Psoas muscle (tissue), 8 donors: ENCODE results near the gene RPL27A. TPM values are rescaled to one million over a fixed set of nuclear protein-coding genes. Genes with fewer than 3 reads are reported as not detected.

Source experiments
- ATAC-seq, 4 donors: fragments of 200-7000 bp; cut with Tn5 transposase; one replicate each; pipeline ENCODE4 v1.9.1; 2020; ENCODE audit warnings: moderate library complexity in 3 of 4, mild to moderate bottlenecking in 2 of 4
- DNase-seq, 2 donors: peaks; one replicate each; pipeline ENCODE4 v3.0.0-alpha.2; 2020
- H3K27ac ChIP-seq: fragments of 200-600 bp; one replicate; pipeline ENCODE4 v1.8.0; 2022
- H3K27me3 ChIP-seq, 3 donors: fragments of 200-600 bp in 1 of 3; one replicate each; pipeline versions ENCODE4 v1.6.1 to v1.8.0; 2013 to 2022; ENCODE audit warnings: low read length in 2 of 3, mild to moderate bottlenecking in 2 of 3, moderate library complexity in 1 of 3; ENCODE audit not compliant: insufficient read depth in 3 of 3
- H3K36me3 ChIP-seq, 2 donors: fragments of 200-600 bp in 1 of 2; one replicate each; pipeline versions ENCODE4 v1.6.1 to v1.8.0; 2013 to 2022; ENCODE audit warnings: low read depth in 1 of 2, mild to moderate bottlenecking in 1 of 2, moderate library complexity in 1 of 2; ENCODE audit not compliant: insufficient read depth in 1 of 2
- H3K4me1 ChIP-seq: fragments of 200-600 bp; one replicate; pipeline ENCODE4 v1.8.0; 2022
- H3K4me3 ChIP-seq: fragments of 200-600 bp; one replicate; pipeline ENCODE4 v1.8.0; 2022; ENCODE audit warnings: mild to moderate bottlenecking
- H3K9me3 ChIP-seq: fragments of 200-600 bp; one replicate; pipeline ENCODE4 v1.8.0; 2022
- CTCF ChIP-seq: fragments of 200-600 bp; IDR thresholded peaks from one replicate; pipeline ENCODE4 v1.8.0; 2022; ENCODE audit warnings: antibody characterized with exemption
- WGBS, 3 donors: extraction: QIAGEN DNeasy Blood & Tissue Kit; methylation state at CpG; one replicate each; pipeline versions ENCODE4 v1.1.6 to v1.1.7; 2013; 5-methylcytosine and 5-hydroxymethylcytosine counted together
- intact Hi-C, 2 donors: fragments of 100-400 bp; cut with DNase I; formaldehyde crosslinking; loops; one replicate each; pipeline versions ENCODE4 v1.11.0 to v1.14.2; 2022
- polyA plus RNA-seq, 3 donors: library from polyadenylated mRNA; stranded (reverse); fragments of 200-250 nt; gene quantifications; one replicate each; pipeline ENCODE4 v1.2.3, GENCODE V29; 2013
- total RNA-seq, 4 donors: library from RNA; stranded (reverse); fragmentation: NEBNext Ultra II Directional in 2 of 4; extraction: Animal tissue kit (Norgen Biotek cat#: 25700) in 2 of 4; gene quantifications; one replicate each; pipeline versions ENCODE4 v1.2.1 to v1.2.4, GENCODE V29; 2021 to 2023
- donor health status: healthy with polysubstance abuse.
- donor health status: DM: no; HTN: no; CAD: no; lungs with moderate emphysema.
- donor health status: Bipolar disorder and iron deficiency.
- donor health status: healthy.
- donor health status: DM: yes; HTN: yes; CAD: no.
- donor health status: DM: no; HTN: no; CAD: no.
- donor health status: DM: no; HTN: no; CAD: no.
- donor health status: DM: yes; HTN: yes; CAD: no.

RPL27A gene
- total and polyA plus RNA-seq, 7 donors = 308 to 2,060 (median 673) TPM

GRCh38 chr11:8729837-8730696, 47.5 kb downstream of the RPL27A start:
- no peak overlapping the region for H3K27ac ChIP-seq
- ATAC-seq (no peak), DNase-seq (peak in 1 of 2 donors; percentile 57)
- H3K36me3 ChIP-seq = peaks cover 0 to 9% of the 10 kb centered on the region in 2 donors
- H3K4me1 ChIP-seq = peaks cover 25% of the 10 kb centered on the region
- no peak overlapping the region for H3K4me3 ChIP-seq
- no peaks in the 10 kb centered on the region for H3K27me3 ChIP-seq
- no peak for TF ChIP-seq CTCF
- 89 to 91% (median 91%) methylated on average over 33 to 38 of the region's 38 CpGs for WGBS, 3 donors
- no peaks in the 10 kb centered on the region for H3K9me3 ChIP-seq
- intact Hi-C loops = loop anchor here in 1 of 2 donors (5.0 kb wide), 1 partner anchor 37 kb away; no protein-coding TSS in a partner anchor

- no peak overlapping the region for H3K4me3 ChIP-seq
Measured at GRCh38 chr11:8730697-8731020, 48.1 kb downstream of the RPL27A start.

GRCh38 chr11:8731647-8732323, 49.2 kb downstream of the RPL27A start:
- Histone ChIP-seq H3K9me3 (no peaks in the 10 kb centered on the region), H3K36me3 (no peaks in the 10 kb centered on the region), H3K4me1 (peaks cover 25% of the 10 kb centered on the region), H3K27me3 (no peaks in the 10 kb centered on the region), H3K4me3 (no peak overlapping the region), H3K27ac (peak overlapping the region; percentile 77)
- intact Hi-C loops = loop anchor here (1.0 to 5.0 kb wide), 2 partner anchors 25 to 36 kb away; no protein-coding TSS in a partner anchor
- ATAC-seq = no peak
- TF ChIP-seq CTCF = no peak
- no peak for DNase-seq
- WGBS, 3 donors = 65 to 84% (median 66%) methylated on average over 3 of the region's 3 CpGs

More at GRCh38 chr11:8730697-8731020, 48.1 kb downstream of the RPL27A start:
- TF ChIP-seq CTCF = no peak
- WGBS, 3 donors = 94 to 96% (median 95%) methylated on average over 23 of the region's 23 CpGs
- intact Hi-C loops = loop anchor here in 1 of 2 donors (5.0 kb wide), 1 partner anchor 37 kb away; no protein-coding TSS in a partner anchor
- H3K27me3 ChIP-seq = no peaks in the 10 kb centered on the region
- no peak for ATAC-seq
- no peak overlapping the region for H3K27ac ChIP-seq
- H3K4me1 ChIP-seq = peaks cover 25% of the 10 kb centered on the region
- no peaks in the 10 kb centered on the region for H3K9me3 ChIP-seq
- DNase-seq = no peak
- peaks cover 0 to 4% of the 10 kb centered on the region in 2 donors for H3K36me3 ChIP-seq

GRCh38 chr11:8732324-8732670, 49.7 kb downstream of the RPL27A start:
- H3K4me3 ChIP-seq = no peak overlapping the region
- H3K36me3 ChIP-seq = no peaks in the 10 kb centered on the region
- DNase-seq (no peak), ATAC-seq (peak in 2 of 4 donors; percentile 11 to 17)
- no peak for TF ChIP-seq CTCF
- WGBS, 3 donors = 52 to 61% (median 56%) methylated on average over 3 of the region's 3 CpGs
- peaks cover 24% of the 10 kb centered on the region for H3K4me1 ChIP-seq
- H3K9me3 ChIP-seq = no peaks in the 10 kb centered on the region
- intact Hi-C loops = loop anchor here (1.0 to 5.0 kb wide), 2 partner anchors 24 to 35 kb away; no protein-coding TSS in a partner anchor
- H3K27me3 ChIP-seq = no peaks in the 10 kb centered on the region
- H3K27ac ChIP-seq = peak overlapping the region; percentile 77
